NCI-H146 (cell line): ENCODE data around the gene VEGFA.
A peak's percentile ranks its signal among the peaks of the same experiment; 100 is the strongest.

Experiments used
- DNase-seq: peaks from one replicate; lab custom pipeline; 2025; lab: John Stamatoyannopoulos, UW

Gene VEGFA

DNA sequence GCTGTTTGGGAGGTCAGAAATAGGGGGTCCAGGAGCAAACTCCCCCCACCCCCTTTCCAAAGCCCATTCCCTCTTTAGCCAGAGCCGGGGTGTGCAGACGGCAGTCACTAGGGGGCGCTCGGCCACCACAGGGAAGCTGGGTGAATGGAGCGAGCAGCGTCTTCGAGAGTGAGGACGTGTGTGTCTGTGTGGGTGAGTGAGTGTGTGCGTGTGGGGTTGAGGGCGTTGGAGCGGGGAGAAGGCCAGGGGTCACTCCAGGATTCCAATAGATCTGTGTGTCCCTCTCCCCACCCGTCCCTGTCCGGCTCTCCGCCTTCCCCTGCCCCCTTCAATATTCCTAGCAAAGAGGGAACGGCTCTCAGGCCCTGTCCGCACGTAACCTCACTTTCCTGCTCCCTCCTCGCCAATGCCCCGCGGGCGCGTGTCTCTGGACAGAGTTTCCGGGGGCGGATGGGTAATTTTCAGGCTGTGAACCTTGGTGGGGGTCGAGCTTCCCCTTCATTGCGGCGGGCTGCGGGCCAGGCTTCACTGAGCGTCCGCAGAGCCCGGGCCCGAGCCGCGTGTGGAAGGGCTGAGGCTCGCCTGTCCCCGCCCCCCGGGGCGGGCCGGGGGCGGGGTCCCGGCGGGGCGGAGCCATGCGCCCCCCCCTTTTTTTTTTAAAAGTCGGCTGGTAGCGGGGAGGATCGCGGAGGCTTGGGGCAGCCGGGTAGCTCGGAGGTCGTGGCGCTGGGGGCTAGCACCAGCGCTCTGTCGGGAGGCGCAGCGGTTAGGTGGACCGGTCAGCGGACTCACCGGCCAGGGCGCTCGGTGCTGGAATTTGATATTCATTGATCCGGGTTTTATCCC lies at the start of gene VEGFA:
VEGFA (plus strand) TSS at position 686 of the 846 bp plus-strand sequence.
- peak; percentile 89 for DNase-seq

DNA sequence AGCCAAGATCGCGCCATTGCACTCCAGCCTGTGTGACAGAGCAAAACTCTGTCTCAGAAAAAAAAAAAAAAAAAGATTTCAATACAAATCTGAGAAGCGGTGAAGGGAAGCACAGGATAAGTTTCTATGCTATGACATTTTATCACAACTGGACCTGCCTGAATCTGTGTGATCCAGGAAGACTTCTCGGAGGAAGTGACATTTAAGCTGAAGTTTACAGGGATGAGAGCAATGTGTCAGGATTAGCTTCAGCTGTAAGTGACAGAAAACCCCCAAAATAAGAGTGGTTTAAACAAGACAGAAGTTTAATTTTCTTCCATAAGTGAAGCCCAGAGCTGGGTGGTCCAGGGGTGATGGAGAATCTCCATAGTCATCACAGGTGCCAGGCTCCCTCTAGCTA lies 49.0 kb upstream of the VEGFA start:
- DNase-seq = no peak

DNA sequence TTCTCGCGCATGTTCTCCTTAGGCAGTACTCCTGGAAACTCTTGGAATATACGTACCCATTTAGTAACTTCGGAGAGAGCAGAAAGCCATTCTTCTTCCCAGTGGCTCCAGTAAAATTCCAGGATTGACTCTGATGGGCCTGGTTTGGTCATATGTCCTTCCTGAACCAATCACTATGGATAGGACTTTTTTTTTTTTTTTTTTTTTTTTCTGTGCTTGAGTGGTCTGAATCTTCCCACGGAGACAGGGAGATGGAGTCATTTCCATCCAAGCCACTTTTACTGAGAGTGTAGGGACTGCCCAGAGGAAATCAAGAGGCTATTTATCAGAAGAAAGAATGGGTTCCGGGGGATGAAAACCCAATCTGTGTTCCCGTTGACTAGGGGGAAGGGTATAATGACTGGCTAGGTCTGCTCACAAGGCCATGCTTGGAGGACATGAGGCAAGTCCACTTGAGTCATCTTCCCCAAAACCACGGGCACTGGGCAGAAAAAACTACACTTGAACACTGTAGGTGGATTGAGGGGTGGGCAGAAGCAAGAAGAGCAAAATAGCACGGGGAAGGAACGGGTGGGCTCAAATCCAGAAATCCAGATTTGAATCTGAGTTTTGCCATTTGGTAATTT lies 47.0 kb upstream of the VEGFA start:
- DNase-seq = no peak

DNA sequence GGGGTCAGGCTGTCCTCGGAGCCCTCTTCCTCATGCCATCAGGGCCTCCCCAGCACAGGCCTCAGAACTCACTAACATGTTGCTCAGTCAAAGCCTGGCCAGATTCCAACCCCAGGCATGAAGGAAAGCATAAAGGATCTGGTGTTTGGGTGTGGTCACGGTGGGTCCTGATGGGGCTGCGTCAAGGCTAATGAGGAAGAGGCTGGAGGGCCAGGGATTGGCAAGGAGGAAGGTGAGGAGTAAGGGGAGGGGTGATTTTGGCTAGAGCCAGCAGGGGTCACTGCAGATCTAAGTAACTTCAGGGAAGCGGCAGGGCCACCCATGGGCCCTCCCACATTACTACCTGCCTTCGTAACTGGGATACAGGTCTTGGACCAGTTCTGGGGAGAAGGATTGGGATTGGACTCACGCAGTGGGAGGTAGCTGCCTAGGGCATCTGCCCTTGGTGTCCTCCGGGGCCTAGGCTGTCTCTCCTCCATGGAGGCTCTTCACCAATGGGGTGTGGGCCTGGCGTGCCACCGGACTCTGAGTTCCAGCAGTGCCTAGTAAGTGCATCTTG lies 46.2 kb upstream of the VEGFA start:
- DNase-seq = peak; percentile 88

DNA sequence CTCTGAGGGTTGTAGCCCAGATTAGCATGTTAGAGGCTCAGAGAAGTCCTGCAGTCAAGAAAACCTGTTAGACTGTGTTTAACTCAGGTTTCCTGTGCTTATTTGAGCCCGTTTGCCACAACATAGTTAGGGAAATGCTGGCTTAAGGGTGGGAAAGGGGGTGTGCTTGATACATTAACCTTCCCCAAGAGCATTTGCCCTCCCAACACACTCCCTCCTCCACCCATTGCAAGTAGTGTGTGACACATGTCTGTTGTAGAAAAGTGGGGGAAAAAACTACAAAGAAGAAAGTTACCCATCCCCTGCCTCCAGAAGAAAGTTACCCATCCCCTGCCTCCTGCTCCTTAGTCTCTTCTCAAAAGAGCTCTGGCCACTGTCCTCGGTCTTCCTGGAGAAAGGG lies 45.7 kb upstream of the VEGFA start:
- DNase-seq = no peak

DNA sequence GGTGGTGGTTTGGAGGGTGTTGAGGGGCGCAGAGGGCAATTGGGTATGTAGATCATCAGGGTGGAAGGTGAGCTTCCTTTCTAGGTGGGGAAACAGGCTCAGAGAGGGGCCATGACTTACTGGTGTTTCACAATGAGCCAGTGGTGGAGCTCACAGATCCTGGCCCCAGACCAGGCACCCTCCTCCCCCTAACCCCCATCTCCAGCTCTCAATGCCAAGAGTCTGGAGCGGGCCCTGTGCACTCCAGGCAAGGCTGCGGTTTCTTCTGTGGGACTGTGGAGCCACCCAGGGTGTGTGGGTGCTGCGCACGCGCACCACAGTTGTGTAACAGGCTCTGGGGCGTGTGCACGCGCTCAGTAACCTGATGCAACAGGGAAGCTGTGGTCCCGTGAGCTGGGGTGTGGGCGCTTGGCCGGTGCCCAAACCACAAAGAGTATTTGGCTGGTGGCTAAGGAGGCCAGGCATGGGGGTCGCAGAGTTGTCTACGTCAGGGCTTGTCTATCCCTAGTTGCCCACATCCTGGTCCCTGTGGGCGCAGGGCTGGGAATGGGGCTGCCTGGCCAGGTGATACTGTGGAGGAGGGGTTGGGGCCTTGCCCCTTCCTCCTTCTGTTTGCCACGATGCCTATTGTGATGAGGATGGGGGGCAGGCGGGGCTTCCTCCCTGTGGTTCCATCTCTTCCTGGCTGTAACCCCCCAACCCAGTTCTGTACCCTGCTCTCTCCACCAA lies 44.9 kb upstream of the VEGFA start:
- no peak for DNase-seq

DNA sequence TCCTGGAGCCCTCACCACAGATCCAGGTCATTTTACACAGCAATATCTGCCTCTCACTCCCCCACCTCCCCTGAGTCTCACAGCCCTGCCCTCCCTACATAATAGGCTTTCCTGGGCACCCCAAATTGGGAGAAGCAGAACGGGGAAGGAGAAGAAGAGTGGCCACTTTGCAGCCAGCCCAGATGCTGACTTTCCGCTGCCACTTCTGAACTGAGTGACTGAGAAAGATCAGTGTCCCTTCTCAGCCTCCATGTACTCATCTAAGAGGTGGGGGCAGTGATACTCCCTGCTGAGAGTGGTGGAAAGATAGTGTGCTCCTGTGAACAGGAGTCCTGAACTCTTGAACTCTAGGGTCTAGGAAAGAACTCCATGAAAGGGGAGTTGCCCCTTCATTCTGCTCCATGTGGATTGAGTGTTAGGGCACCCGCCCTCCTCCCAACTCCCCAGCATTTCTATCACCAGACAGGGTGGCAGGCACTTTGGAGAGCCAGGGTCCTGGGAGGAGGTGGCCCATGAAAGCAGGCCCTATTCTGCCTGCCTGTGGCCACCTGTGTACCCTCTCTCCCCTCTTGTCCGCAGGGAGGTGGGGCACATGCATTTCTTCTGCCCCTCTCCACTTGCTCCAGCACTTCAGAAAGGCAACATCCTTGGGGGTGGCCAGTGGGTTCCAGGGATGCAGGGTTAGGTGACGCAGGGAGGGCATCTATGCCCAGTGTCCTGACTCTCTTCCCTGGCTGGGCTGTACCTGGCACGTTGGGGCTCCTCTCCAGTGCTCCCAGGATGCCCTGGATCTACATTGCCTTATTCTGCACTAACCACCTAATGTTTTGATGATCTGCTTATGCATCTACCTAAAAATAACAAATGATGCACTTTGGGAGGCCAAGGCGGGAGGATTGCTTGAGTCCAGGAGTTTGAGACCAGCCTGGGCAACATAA lies 44.1 kb upstream of the VEGFA start:
- no peak for DNase-seq

DNA sequence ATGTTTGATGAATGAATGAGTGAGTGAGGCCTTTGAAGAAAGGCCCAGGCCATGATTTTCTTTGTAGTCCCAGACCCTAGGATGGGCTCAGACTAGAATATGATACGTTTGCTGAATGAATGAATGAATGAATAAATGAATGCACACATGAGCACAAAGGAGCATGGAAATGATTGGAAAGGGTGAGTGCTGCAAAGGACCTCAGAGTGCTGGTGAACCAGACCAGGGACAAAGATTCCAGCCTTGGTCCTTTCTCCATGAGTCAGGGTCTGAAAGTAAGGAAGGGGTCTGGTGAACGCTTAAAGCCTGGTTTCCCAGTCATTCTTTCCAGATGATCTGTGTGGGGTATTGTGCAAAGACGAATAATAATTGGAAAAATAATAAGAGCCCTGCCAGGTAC lies 42.4 kb upstream of the VEGFA start:
- no peak for DNase-seq

DNA sequence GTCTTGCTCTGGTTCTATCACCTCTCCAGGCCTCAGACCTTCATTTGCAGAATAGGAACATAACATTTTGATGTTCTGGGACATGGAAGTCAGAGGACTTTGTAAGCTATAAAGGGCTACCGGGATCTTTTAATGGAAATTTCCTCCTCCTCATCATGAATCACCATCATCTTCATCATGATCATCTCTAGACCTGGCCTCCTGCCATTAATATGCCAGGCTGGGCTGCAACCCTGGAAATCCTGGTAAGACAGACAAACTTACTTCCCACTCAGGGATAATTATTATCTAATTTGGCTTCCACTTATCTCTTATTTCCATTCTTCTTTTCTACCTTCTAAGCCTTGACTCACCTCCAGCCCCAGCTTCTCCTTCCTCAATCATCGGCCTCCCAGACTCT lies 41.4 kb upstream of the VEGFA start:
- DNase-seq = no peak

DNA sequence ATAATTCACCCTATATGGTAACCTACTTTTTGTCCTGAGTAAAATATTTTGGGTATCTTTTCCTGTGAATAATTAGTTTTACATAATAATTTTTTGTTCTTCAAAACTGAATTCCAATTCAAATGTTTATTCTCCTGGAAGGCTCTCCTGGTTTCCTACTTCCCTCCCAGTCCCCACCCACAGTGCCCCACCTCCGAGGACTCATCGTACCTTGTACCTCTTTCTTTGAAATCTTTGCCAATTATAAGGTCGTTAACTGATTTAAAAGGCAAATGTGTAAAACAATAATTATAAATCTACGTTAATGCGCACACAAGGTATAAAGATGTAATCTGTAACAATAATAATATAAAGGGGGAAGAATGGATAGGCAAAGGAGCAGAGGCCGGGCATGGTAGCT lies 40.5 kb upstream of the VEGFA start:
- no peak for DNase-seq

DNA sequence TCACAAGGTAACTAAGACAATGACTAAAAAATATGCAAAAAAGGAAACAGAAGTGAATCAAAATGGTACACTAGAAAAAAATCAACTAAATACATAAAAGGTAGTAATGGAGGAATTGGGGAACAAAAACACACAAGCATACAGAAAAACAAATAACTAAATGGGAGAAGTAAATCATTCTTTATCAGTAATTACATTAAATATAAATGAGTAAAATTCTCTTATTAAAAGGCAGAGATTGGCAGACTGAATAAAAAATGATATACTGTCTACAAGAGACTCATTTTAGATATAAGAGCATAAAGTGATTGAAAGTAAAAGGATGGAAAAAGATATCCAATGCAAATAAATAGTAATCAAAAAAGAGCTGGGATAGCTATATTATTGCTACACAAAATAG lies 39.4 kb upstream of the VEGFA start:
- no peak for DNase-seq

DNA sequence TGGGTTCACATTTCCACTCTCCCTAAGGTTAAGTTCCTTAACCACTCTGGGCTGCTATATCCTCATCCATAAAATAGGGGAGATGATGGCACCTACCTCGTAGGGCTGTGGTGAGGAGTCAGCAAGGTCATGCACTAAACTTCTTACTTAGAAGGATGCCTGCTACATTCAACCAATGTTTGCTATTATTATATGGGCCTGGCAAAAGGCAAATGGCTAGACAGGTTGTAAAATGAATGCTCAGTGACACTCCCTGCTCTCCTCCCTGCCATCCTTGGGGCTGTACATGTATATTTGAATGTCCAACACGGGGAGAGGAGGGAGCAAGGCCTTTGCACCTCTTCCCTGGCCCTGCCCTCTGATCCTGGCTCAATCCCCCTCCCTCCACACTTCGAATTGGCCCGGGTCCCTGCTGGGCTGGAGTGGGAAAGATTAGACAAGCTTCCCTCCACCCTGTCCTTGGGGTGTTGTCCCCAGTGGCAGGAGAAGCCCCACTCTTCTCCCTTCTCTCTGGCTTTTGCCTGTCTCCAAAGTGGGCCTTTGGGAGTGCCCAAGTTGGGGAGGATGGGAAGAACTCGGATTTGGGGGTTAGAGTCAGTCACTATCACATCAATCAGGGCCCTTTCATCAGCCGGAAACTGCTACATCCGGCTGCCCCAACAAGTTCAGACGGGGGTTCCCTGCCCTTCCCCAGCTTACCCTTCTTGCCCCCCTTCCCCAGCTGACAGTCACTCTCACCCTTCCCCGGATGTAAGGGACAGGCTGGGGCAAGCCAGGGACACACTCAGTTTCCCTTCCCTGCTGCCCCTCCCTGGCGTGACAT lies 36.3 kb upstream of the VEGFA start:
- no peak for DNase-seq

DNA sequence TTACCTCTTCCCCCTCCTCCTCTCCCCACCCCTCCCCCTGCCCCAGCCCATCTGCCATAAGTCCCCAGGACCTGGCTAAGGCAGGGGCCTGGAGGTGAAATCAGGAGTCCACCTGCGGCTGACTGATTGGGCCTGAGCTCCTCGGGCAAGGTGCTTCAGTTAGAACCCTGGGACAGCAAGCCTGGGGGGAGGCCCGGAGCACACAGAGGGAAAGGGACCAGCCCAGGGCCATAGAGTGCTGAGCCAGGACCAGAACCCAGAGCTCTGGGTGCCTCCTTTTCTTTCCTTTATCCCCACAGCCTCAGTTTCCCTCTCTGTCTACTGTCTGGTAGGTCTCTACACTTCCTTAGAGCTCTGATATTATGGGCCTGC lies 35.7 kb upstream of the VEGFA start:
- DNase-seq = no peak

DNA sequence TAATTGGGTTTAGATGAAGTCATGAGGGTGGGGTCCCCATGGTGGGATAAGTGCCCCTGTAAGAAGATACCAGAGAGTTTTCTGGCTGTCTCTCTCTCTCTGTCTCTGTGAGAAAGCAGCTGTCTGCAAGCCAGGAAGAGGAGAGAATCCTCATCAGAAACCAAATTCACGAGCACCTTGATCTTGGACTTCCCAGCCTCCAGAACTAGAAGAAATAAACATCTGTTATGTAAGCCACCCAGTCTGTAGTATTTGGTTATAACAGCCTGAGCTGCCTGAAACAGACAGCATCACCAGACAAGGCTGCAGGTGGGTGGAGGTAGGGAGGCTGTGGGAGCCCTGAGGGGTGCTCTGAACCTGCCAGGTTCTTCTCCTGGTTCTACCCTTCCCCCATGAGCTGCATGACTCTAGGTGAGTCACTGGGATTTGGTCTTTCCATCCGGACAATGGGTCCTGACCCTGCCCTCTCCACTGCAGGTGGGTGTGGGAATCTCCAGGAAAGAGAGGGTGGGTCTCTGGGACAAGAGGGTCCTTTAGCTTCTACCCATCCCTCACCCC lies 34.3 kb upstream of the VEGFA start:
- DNase-seq = no peak

DNA sequence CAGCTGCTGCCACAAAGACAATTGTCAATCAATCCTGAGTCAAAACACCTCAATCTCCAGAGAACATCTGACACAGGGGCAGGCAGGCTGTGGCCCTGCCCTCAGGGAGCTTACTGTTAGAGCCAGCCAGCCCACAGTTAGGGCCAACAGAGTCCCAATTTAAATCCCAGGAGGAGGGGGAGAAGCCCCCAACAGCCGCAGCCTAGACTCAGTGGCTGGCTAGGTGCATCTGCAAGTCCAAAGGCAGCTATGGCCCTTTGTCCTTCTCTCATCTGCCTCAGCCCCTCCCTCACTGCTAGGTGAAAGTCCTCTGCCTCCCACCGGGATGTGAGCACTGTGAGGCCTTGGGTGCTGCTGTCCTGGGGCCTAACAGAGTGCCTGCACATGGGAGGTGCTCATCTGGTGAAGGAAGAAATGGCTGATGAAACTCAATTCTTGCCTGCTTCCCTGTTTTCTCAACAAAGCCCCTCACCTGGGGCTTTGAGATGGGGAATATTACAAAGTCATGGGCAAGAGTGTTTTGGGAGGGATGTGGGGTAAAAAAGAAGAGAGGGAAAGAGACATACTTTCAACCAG lies 33.7 kb upstream of the VEGFA start:
- DNase-seq = no peak

DNA sequence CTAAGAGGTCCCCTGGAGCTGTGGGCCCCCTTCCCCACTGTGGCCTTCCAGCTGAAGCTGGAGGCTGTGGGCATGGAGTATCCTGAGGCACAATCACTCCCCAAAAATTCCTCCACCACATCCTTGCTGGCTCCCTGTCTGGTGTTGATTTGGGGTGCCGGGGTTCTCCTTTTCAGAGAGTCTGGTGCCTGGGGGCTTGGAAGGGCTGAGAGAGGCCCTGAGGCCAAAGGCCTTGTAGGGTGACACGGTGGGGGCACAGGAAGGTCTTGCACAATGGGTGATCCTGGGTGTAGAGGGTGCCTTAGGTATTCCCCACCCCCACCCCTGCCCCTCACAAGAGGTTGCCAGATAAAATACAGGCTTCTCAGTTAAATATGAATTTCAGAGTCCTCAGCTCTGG lies 33.2 kb upstream of the VEGFA start:
- DNase-seq = no peak

DNA sequence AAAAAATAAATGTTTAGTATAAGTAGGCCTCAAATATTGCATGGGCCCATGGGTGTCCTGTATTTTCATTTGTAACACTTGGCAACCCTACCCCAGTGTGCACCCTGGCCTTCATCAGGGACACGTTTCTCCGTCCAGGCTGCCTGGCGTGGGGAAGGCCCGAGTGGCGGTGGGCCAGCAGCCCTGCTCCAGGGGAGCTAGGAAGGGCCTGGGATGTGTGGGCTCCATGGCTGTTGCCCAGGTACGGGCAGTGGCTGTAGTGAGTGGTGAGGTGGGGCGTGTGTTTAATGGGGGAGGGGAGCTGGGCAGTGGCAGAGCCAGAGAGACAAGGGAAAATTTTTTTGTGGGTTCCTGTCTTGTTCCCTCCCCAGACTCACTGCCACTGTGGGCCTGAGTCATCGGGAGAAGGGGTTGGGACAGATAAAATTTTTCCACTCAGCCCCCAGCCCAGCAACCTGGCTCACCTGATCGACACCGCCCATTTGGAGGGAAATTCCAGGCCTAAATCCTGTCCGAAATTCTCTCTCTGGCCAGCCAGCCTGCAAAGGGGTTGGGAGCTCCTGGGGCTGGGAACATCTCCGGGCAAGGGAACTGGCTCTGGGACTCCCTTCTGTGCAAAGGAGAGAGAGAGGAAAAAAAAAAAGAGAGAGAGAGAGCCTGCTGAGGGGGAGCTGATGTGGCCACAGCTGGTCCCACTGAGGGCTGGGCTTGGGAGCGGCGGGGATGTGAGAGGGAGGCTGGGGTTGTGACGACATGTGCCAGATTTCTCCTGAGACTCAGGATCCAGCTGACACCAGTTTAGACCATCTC lies 32.5 kb upstream of the VEGFA start:
- no peak for DNase-seq

DNA sequence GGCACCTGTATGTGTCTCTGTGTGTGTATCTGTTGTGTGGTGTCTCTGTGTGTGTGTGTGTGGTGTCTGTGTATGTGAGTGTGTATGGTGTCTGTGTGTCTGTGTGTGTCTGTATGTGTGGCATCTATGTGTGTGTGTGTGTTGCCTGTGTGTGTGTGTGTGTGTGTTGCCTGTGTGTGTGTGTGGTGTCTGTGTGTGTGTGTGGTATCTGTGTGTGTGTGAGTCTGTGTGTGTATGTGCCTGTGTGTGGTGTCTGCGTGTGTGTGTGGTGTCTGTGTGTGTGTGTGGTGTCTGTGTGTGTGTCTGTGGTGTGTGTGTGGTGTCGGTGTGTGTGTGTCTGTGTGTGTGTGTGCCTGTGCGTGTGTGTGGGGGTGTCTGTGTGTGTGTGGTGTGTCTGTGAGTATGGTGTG lies 31.7 kb upstream of the VEGFA start:
- no peak for DNase-seq
